Prostate gland (tissue), 2 donors: ENCODE results near the gene ADAMTS7. TPM values are rescaled to one million over a fixed set of nuclear protein-coding genes. Genes with fewer than 3 reads are reported as not detected.
"Not testable (repeated sequence)": the region's sequence is repeated elsewhere in the genome, so short reads cannot be mapped to it uniquely, and the experiment has no call there.

Experiments
- DNase-seq: peaks from one replicate; pipeline ENCODE4 v3.0.0-alpha.2; 2019; ENCODE audit warnings: low spot score
- H3K27ac ChIP-seq, 2 donors: fragments of 200-600 bp; sonication (generic); 2 replicates each; pipeline ENCODE4 v1.5.1; 2017 to 2019
- H3K27me3 ChIP-seq: fragments of 200-600 bp; sonication (generic); replicated peaks from 2 replicates; pipeline ENCODE4 v1.5.1; 2019; ENCODE audit not compliant: insufficient read depth
- H3K36me3 ChIP-seq, 2 donors: fragments of 200-600 bp; sonication (generic); 1 replicate in 1 of 2; 2 replicates in 1 of 2; pipeline versions ENCODE4 v1.5.1 to v1.8.1; 2017 to 2019
- H3K4me1 ChIP-seq: fragments of 200-600 bp; sonication (generic); replicated peaks from 2 replicates; pipeline ENCODE4 v1.5.1; 2019
- H3K4me3 ChIP-seq, 2 donors: fragments of 200-600 bp; sonication (generic); 2 replicates each; pipeline ENCODE4 v1.5.1; 2017 to 2019
- H3K9me3 ChIP-seq: fragments of 200-600 bp; sonication (generic); 2 replicates; pipeline ENCODE4 v1.5.1; 2017
- CTCF ChIP-seq, 4 experiments: fragments of 200-600 bp in 2 of 4; fragments of 450-650 bp in 2 of 4; sonication (generic) in 2 of 4; IDR thresholded peaks; 1 replicate in 3 of 4; 2 replicates in 1 of 4; pipeline ENCODE4 v1.5.1; 2016 to 2019; ENCODE audit warnings: antibody characterized with exemption in 4 of 4, mild to moderate bottlenecking in 2 of 4, moderate library complexity in 2 of 4
- POLR2A ChIP-seq: fragments of 450-650 bp; IDR thresholded peaks from one replicate; pipeline ENCODE4 v1.6.1; 2016; ENCODE audit warnings: antibody characterized with exemption, mild to moderate bottlenecking
- POLR2AphosphoS5 ChIP-seq: sonication (generic); formaldehyde crosslinking; IDR thresholded peaks from one replicate; pipeline ENCODE4 v1.6.1; 2017; ENCODE audit warnings: antibody characterized with exemption
- WGBS: methylation state at CpG from one replicate; pipeline ENCODE4 v1.1.5; 2018; 5-methylcytosine and 5-hydroxymethylcytosine counted together
- intact Hi-C: fragments of 100-400 bp; cut with DNase I; formaldehyde crosslinking; loops from one replicate; pipeline ENCODE4 v1.14.2; 2022
- total RNA-seq, 2 donors: library from RNA; depleted of rRNA; stranded (reverse); fragments of >200 nt; gene quantifications; one replicate each; pipeline ENCODE4 v1.1.0, GENCODE V29; 2016

ADAMTS7 gene
- total RNA-seq, 2 donors from 2014 or later, result 1.6 to 7.8 TPM

DNA sequence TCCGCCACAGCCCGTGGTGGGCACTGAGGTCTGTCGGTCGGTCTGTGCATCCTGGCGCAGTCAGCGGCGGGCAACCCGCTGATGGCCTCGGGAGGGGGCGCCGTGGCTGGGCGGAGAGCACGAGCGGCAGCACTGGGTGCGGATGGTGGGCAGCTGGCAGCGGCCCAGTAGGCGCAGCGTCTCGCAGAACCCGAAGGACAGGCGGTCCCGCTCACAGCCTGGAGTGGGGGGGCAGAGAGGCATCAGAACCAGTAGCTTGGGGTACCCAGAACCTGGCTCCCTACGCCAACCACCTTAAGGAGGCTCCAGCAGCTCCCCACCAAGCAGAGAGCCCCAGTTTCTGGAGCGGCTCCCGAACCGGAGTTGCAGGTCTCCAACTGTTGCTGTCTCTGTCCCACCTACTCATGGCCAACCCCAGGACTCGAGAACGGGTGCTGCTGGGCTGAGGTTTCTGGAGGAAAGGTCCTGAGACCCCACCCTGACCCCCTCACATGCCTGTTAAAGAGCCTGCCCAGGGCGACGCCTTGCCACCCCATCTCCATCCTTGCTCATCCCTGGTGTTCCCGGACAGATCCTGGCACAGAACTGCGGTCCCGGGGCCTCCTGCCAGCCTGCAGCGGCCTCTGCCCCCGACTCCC is 51.8 kb downstream of the ADAMTS7 start:
- H3K4me1 ChIP-seq, intact Hi-C loops, H3K27ac ChIP-seq, H3K36me3 ChIP-seq, H3K4me3 ChIP-seq, H3K9me3 ChIP-seq, H3K27me3 ChIP-seq, DNase-seq: not testable (repeated sequence)
- 80% methylated on average over 35 of the region's 35 CpGs for WGBS

- H3K27me3 ChIP-seq, H3K27ac ChIP-seq, H3K4me1 ChIP-seq, DNase-seq, H3K36me3 ChIP-seq, H3K4me3 ChIP-seq, intact Hi-C loops, H3K9me3 ChIP-seq: not testable (repeated sequence)
- 93% methylated on average over 11 of the region's 11 CpGs for WGBS
Measured at GRCh38 chr15:78758486-78759200, 52.6 kb downstream of the ADAMTS7 start.

GRCh38 chr15:78758084-78758483 is 53.2 kb downstream of the ADAMTS7 start:
- DNase-seq, H3K9me3 ChIP-seq, H3K36me3 ChIP-seq, H3K4me3 ChIP-seq, H3K27me3 ChIP-seq, intact Hi-C loops, H3K4me1 ChIP-seq, H3K27ac ChIP-seq: not testable (repeated sequence)
- WGBS, result 93% methylated on average over 8 of the region's 8 CpGs

GRCh38 chr15:78757636-78757905 is 53.7 kb downstream of the ADAMTS7 start:
- Histone ChIP-seq H3K36me3 (no peaks in the 10 kb centered on the region), H3K27me3 (no peaks in the 10 kb centered on the region), H3K9me3 (no peaks in the 10 kb centered on the region), H3K4me1 (no peaks in the 10 kb centered on the region), H3K4me3 (no peak overlapping the region), H3K27ac (no peak overlapping the region)
- 98% methylated on average over 10 of the region's 10 CpGs for WGBS
- intact Hi-C loops, result no loop called here
- DNase-seq, result no peak
- TF ChIP-seq POLR2A (no peak), POLR2AphosphoS5 (no peak)

- intact Hi-C loops, H3K27ac ChIP-seq, H3K36me3 ChIP-seq, H3K9me3 ChIP-seq, H3K4me3 ChIP-seq, DNase-seq, H3K4me1 ChIP-seq, H3K27me3 ChIP-seq: not testable (repeated sequence)
- 75% methylated on average over 13 of the region's 25 CpGs for WGBS
Measured at GRCh38 chr15:78756781-78757635, 54.3 kb downstream of the ADAMTS7 start.

DNA sequence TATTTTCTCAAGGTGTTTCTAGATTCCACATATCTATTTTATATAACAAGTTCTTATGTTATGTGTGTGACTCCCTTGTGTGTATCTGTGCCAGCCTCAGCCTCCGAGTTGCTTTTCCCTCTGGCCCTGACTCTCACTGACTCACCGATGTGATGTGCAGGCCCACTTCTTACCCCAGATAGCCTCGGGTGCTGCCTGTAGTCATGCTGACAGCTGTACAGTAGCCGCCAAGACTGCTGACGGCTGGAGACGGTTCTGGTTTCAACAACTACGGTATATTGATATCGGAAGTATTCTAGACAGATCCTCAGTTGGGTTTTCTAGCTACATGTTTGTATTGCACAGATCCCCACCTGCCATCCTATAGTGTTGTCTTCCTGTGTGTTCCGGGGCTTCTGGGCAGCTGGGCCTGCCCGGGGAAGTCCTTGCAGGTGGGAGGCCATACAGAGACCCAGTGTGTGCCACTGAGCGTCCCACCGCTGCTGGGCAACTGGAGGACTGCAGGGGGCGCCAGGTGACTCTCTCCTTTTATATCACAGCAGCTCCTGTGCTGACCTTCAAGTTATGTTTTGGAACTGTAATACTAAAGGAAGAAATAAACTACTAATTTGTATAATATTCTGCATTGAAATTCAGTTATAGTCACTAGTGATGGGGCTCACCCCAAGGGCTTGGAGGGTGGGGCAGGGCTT is 55.2 kb downstream of the ADAMTS7 start:
- H3K27ac ChIP-seq, DNase-seq, H3K9me3 ChIP-seq, H3K36me3 ChIP-seq, H3K4me3 ChIP-seq, H3K4me1 ChIP-seq, H3K27me3 ChIP-seq, intact Hi-C loops: not testable (repeated sequence)
- 63% methylated on average over 13 of the region's 13 CpGs for WGBS
- peak in 1 of 4 experiments; percentile 29 for TF ChIP-seq CTCF (IDR thresholded peaks at IDR 0.05)

DNA sequence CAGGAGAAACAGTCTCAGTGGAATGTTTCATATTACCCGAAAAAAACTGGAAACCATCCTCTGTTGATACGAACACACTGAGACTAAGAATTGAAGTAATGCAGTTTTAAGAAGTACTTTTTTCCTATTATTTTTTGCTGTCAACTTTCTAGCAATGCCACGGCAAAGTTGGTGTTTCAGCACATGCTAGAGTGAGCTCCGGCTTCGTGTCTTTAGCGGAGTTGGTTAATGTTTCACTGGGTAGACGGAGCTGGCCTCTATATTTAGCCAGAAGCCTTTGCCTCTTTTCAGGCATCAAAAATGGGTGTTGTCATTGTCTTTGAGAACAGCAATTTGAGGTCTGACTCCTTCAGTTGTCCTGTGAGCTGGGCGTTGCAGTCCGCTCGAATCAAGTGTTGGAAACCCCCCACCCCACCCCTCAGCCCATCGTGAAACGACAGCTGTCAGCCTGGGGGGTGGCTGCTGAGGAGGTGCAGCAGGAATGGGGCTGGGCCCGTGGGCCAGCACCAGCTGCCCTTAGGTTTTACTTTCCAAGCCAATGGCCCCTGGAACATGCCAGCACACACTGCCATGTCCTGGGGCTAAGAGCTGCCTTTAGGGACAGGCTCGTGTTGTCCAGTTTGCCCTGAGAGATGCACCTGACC is 56.5 kb downstream of the ADAMTS7 start:
- intact Hi-C loops, H3K4me3 ChIP-seq, H3K36me3 ChIP-seq, H3K27me3 ChIP-seq, H3K9me3 ChIP-seq, DNase-seq, H3K4me1 ChIP-seq, H3K27ac ChIP-seq: not testable (repeated sequence)
- WGBS, result 76% methylated on average over 14 of the region's 14 CpGs

- intact Hi-C loops, H3K27me3 ChIP-seq, H3K4me3 ChIP-seq, H3K9me3 ChIP-seq, H3K36me3 ChIP-seq, H3K27ac ChIP-seq, H3K4me1 ChIP-seq, DNase-seq: not testable (repeated sequence)
- 86% methylated on average over 10 of the region's 10 CpGs for WGBS
Measured at GRCh38 chr15:78753751-78754535, 57.3 kb downstream of the ADAMTS7 start.

DNA sequence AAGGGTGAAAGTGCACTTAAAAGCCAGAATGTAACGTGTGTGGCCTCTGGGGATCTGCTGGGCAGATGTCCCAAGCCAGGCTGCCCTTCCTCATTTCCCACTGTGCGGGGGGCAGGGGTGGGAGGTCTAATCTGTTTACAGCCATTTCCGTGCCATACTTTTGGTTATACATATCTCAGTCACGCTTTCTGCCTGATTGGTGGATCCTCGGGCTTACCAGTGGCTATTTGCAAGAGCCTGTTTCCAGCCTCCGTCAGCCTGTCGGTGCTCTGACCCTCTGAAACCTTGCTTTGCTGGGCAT is 58.0 kb downstream of the ADAMTS7 start:
- H3K9me3 ChIP-seq, H3K4me1 ChIP-seq, H3K4me3 ChIP-seq, H3K27me3 ChIP-seq, H3K36me3 ChIP-seq, H3K27ac ChIP-seq, intact Hi-C loops, DNase-seq: not testable (repeated sequence)
- WGBS, result 96% methylated on average over 7 of the region's 7 CpGs
